HUES64 (cell line): ENCODE measurements around the gene SOSTDC1.

Source experiments
- H3K27ac ChIP-seq: 2 replicates; pipeline ENCODE4 v1.7.0; 2013; ENCODE audit warnings: low read depth, low read length, inconsistent platforms
- H3K27me3 ChIP-seq: 2 replicates; pipeline ENCODE4 v1.6.1; 2013; ENCODE audit warnings: mild to moderate bottlenecking, low read length; ENCODE audit not compliant: insufficient read depth
- H3K36me3 ChIP-seq: 2 replicates; pipeline ENCODE4 v1.6.1; 2013; ENCODE audit warnings: mild to moderate bottlenecking, low read length; ENCODE audit not compliant: insufficient read depth
- H3K4me1 ChIP-seq: 2 replicates; pipeline ENCODE4 v1.6.1; 2013; ENCODE audit warnings: mild to moderate bottlenecking, low read length, moderate library complexity; ENCODE audit not compliant: insufficient read depth
- H3K4me3 ChIP-seq: 2 replicates; pipeline ENCODE4 v1.5.1; 2013; ENCODE audit warnings: mild to moderate bottlenecking, low read length, moderate library complexity
- H3K9ac ChIP-seq: 2 replicates; pipeline ENCODE4 v1.6.1; 2013; ENCODE audit warnings: mild to moderate bottlenecking, low read depth, low read length
- H3K9me3 ChIP-seq: 2 replicates; pipeline ENCODE4 v1.6.1; 2013; ENCODE audit warnings: low read depth, low read length; ENCODE audit not compliant: insufficient read depth
- WGBS: fragments of 150-250, 120-280 bp; methylation state at CpG from one replicate; pipeline ENCODE4 v1.1.7; 2013; ENCODE audit warnings: missing lambda C conversion rate; 5-methylcytosine and 5-hydroxymethylcytosine counted together

The SOSTDC1 gene

GRCh38 chr7:16494551-16494950 lies 29.0 kb upstream of the SOSTDC1 start:
- H3K4me1 ChIP-seq: peaks cover 4% of the 10 kb centered on the region; the same call in 1 of the 2 replicates
- no peaks in the 10 kb centered on the region for H3K9me3 ChIP-seq
- H3K4me3 ChIP-seq: no peak overlapping the region
- no peak overlapping the region for H3K27ac ChIP-seq
- WGBS: no CpG with 5 or more reads among the region's 2 CpGs
- H3K27me3 ChIP-seq: no peaks in the 10 kb centered on the region
- H3K9ac ChIP-seq: no peak overlapping the region
- H3K36me3 ChIP-seq: no peaks in the 10 kb centered on the region

DNA sequence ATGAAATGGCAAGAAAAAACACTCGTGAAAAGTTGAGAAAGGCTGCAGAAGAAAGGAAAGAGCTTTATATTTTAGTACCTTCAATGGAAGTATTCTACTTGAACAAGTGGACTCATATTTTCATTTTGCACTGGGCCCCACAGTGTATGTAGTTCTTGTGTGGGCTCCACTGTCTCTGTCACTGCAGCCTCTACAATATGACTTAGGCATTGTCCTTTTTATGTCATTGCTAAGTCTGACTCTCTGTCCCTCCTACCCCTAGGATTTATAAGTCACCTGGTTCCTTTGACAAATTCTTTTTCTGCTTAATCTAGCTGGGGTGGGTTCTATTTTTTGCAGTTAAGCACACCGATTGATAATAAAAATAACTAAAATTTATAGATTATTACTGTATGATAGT lies 27.7 kb upstream of the SOSTDC1 start:
- WGBS: 100% methylated on average over 1 of the region's 2 CpGs
- Histone ChIP-seq H3K9me3 (no peaks in the 10 kb centered on the region), H3K9ac (no peak overlapping the region)

DNA sequence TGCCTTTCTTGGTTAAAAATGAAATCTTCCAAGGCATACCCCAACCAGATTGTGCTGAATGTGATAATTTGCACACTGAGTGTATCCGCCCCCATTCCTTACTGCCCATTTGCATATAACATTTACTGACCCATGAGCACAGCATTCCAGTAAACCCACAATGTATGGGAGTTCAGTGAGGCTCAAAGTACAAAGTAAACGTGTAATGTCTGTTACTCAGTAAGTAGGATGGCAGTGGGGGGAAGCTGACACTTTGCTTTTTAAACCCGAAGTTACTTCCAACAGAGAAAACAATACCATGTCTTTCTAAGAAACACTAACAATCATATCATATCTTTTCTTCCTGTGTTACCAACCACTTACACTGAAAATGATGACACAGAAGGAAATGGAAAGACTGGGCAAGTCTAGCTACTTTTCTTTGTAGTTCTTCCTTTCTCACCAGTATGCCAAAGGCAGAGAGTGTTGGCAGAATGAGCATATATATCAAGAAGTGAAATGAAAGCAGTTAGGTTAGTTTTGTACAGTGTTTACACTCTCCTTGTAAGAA lies 27.1 kb upstream of the SOSTDC1 start:
- no peak overlapping the region for H3K4me3 ChIP-seq
- H3K4me1 ChIP-seq: peaks cover 4% of the 10 kb centered on the region; the same call in 1 of the 2 replicates
- H3K36me3 ChIP-seq: no peaks in the 10 kb centered on the region
- no peak overlapping the region for H3K27ac ChIP-seq
- H3K9ac ChIP-seq: no peak overlapping the region
- H3K27me3 ChIP-seq: no peaks in the 10 kb centered on the region
- 58% methylated on average over 3 of the region's 3 CpGs for WGBS
- no peaks in the 10 kb centered on the region for H3K9me3 ChIP-seq

More for the DNA sequence above, 27.7 kb upstream of the SOSTDC1 start:
- no peaks in the 10 kb centered on the region for H3K36me3 ChIP-seq
- H3K4me1 ChIP-seq: peaks cover 4% of the 10 kb centered on the region; the same call in 1 of the 2 replicates
- no peak overlapping the region for H3K4me3 ChIP-seq
- no peaks in the 10 kb centered on the region for H3K27me3 ChIP-seq
- no peak overlapping the region for H3K27ac ChIP-seq

GRCh38 chr7:16491148-16491547 lies 25.6 kb upstream of the SOSTDC1 start:
- no peak overlapping the region for H3K27ac ChIP-seq
- H3K27me3 ChIP-seq: no peaks in the 10 kb centered on the region
- no peak overlapping the region for H3K9ac ChIP-seq
- no CpG with 5 or more reads among the region's 2 CpGs for WGBS
- H3K4me1 ChIP-seq: peaks cover 4% of the 10 kb centered on the region; the same call in 1 of the 2 replicates
- H3K4me3 ChIP-seq: no peak overlapping the region
- H3K36me3 ChIP-seq: no peaks in the 10 kb centered on the region
- no peaks in the 10 kb centered on the region for H3K9me3 ChIP-seq

- no peak overlapping the region for H3K9ac ChIP-seq
Observed at GRCh38 chr7:16484453-16485158, 19.1 kb upstream of the SOSTDC1 start.

DNA sequence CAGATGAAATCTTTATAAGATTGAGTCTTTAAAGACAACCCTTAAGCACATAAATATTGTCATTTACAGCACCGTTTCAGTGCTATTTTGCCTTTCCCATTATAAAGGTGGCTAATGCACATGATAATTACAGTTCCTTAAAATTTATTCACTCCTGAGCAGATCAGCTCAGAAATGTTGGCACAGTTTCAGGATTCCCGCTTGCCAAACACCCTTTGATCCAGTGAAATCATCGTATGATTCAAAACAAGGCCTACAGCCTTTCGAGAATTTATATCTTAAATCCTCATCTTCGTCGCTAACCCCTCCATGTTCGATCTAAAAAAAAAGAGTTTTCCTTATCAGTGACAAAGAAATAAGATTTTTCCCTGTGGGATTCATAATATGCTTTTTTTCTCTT lies 14.1 kb upstream of the SOSTDC1 start:
- peaks cover 5% of the 10 kb centered on the region for H3K4me1 ChIP-seq
- H3K36me3 ChIP-seq: no peaks in the 10 kb centered on the region
- no peaks in the 10 kb centered on the region for H3K27me3 ChIP-seq
- H3K9ac ChIP-seq: no peak overlapping the region
- no peak overlapping the region for H3K27ac ChIP-seq
- H3K4me3 ChIP-seq: no peak overlapping the region
- WGBS: 91% methylated on average over 7 of the region's 7 CpGs
- H3K9me3 ChIP-seq: no peaks in the 10 kb centered on the region

More at GRCh38 chr7:16484453-16485158, 19.1 kb upstream of the SOSTDC1 start:
- 53% methylated on average over 4 of the region's 4 CpGs for WGBS
- H3K27me3 ChIP-seq: no peaks in the 10 kb centered on the region
- H3K27ac ChIP-seq: no peak overlapping the region; the same call in 1 of the 2 replicates
- H3K4me3 ChIP-seq: no peak overlapping the region
- H3K9me3 ChIP-seq: no peaks in the 10 kb centered on the region
- H3K4me1 ChIP-seq: peaks cover 12% of the 10 kb centered on the region
- H3K36me3 ChIP-seq: no peaks in the 10 kb centered on the region

- H3K36me3 ChIP-seq: no peaks in the 10 kb centered on the region
- H3K9me3 ChIP-seq: no peaks in the 10 kb centered on the region
- no peak overlapping the region for H3K4me3 ChIP-seq
- H3K27ac ChIP-seq: no peak overlapping the region
- 93% methylated on average over 4 of the region's 4 CpGs for WGBS
- no peak overlapping the region for H3K9ac ChIP-seq
- no peaks in the 10 kb centered on the region for H3K27me3 ChIP-seq
- peaks cover under 1% of the 10 kb centered on the region; the same call in 1 of the 2 replicates for H3K4me1 ChIP-seq
Observed at GRCh38 chr7:16479161-16479560, 13.6 kb upstream of the SOSTDC1 start.

GRCh38 chr7:16471933-16472332 lies 6.4 kb upstream of the SOSTDC1 start:
- H3K27ac ChIP-seq: no peak overlapping the region
- H3K4me1 ChIP-seq: no peaks in the 10 kb centered on the region
- no peak overlapping the region for H3K4me3 ChIP-seq
- no peaks in the 10 kb centered on the region for H3K9me3 ChIP-seq
- H3K36me3 ChIP-seq: no peaks in the 10 kb centered on the region
- no peaks in the 10 kb centered on the region for H3K27me3 ChIP-seq
- H3K9ac ChIP-seq: no peak overlapping the region
- WGBS: 96% methylated on average over 3 of the region's 4 CpGs

DNA sequence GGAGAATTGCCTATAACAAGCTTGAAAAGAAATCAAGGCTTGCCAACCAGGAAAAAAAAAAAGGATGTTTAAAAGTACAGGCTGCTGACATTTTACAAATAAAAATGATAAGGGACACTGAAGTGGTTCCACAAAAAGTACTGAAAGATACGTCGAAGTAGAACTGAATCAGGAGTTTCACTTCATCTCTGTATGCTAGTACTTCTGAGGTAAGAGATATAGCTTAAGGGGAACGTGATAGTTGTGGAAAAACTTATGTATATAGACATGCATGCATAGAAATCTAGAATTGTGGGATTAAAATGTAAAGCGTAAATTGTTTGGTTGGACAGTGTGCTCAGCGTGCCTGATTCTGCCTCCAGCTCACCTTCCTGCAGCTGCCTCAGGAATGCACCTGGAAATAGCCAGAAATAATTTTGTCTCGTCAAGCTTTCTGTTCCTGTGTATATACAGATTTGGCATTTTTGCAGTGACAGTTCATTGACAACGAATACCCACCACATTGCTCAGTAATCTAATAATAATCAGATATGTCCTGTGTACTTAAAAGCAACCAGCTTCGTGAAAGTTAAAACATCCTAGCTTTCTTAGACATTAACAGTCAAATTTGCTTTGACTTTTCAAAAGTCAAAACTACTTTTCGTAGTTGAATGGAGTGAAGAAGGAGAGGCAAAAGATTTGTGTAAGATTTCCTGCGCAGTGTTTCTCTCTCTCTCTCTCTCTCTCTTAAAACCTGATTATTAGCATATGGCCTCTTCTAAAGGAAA lies 1.4 kb downstream of the SOSTDC1 start:
- peaks cover 39% of the 10 kb centered on the region for H3K4me1 ChIP-seq
- no peak overlapping the region for H3K9ac ChIP-seq
- no peaks in the 10 kb centered on the region for H3K9me3 ChIP-seq
- no peaks in the 10 kb centered on the region for H3K27me3 ChIP-seq
- WGBS: 85% methylated on average over 8 of the region's 10 CpGs
- peak overlapping the region; percentile 12; the same call in 1 of the 2 replicates for H3K4me3 ChIP-seq
- H3K27ac ChIP-seq: no peak overlapping the region
- no peaks in the 10 kb centered on the region for H3K36me3 ChIP-seq

DNA sequence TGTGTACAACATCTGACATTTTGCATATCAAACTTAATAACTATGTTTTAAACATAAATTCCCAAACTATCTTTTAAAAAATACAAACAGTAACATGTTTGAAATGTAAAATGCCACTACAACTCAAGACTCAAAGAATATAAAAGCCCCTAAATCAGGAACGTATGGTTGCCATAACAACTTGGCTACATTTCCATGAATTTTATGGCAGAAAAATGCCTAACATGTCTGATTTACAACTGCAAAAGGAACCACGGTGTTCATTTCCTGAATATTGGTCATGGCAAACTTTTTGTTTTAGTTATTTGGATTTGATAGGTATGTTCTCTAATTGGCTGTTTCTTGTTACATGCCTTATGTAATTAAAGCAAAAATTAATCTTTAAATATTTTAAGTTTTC lies 2.0 kb downstream of the SOSTDC1 start:
- no peak overlapping the region for H3K27ac ChIP-seq
- H3K4me3 ChIP-seq: no peak overlapping the region
- no peaks in the 10 kb centered on the region for H3K9me3 ChIP-seq
- no peaks in the 10 kb centered on the region for H3K36me3 ChIP-seq
- 89% methylated on average over 2 of the region's 2 CpGs for WGBS
- peaks cover 39% of the 10 kb centered on the region for H3K4me1 ChIP-seq
- no peaks in the 10 kb centered on the region for H3K27me3 ChIP-seq
- H3K9ac ChIP-seq: no peak overlapping the region

DNA sequence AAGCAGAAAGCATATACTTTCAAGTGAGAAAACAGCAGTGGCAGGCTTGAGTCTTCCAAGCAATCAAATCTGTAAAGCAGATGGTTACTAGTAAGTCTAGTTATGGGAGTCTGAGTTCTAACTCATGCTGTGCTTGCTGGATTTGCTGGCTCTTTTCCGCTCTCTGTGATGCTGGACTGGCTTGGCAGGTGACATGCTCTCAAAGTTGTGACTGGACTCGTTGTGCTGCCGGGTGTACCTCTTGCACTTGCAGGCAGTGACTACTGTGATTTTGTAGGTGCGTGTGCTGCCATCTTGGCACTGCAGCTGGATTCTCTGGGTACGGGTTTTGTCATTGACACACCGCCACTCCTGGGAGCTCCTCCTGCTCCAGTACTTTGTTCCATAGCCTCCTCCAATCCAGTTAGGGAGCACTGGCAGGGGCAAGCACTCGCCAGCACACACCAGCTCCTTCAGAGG lies 3.1 kb downstream of the SOSTDC1 start:
- H3K9me3 ChIP-seq: no peaks in the 10 kb centered on the region
- H3K9ac ChIP-seq: no peak overlapping the region
- no peaks in the 10 kb centered on the region for H3K27me3 ChIP-seq
- H3K36me3 ChIP-seq: no peaks in the 10 kb centered on the region
- peaks cover 39% of the 10 kb centered on the region for H3K4me1 ChIP-seq
- WGBS: 91% methylated on average over 7 of the region's 7 CpGs
- H3K27ac ChIP-seq: no peak overlapping the region
- H3K4me3 ChIP-seq: no peak overlapping the region
